GM12872 (cell line): ENCODE data around the gene CDH13.

Experiments
- TF ChIP-seq, protein P1 (sequence below): IDR thresholded peaks from 3 replicates; pipeline ENCODE4 v1.5.1; 2011; ENCODE audit warnings: low read depth, mild to moderate bottlenecking, low read length, moderate library complexity; ENCODE audit not compliant: insufficient read depth

CDH13 gene

DNA sequence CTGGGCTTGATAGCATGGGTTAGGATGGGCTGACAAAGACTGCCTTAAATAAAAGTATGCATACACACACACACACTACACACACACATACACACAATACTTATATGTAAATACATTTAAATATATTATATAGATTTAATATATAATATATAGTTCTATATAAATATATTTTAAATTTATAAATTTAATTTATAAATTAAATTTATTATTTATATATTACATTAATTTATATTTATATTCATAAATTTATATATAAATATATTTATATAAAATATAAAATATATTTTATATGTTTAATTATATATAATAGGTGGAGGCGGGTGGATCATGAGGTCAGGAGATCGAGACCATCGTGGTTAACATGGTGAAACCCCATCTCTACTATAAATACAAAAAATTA lies 83.2 kb downstream of the CDH13 start:
- TF ChIP-seq, protein P1, sequence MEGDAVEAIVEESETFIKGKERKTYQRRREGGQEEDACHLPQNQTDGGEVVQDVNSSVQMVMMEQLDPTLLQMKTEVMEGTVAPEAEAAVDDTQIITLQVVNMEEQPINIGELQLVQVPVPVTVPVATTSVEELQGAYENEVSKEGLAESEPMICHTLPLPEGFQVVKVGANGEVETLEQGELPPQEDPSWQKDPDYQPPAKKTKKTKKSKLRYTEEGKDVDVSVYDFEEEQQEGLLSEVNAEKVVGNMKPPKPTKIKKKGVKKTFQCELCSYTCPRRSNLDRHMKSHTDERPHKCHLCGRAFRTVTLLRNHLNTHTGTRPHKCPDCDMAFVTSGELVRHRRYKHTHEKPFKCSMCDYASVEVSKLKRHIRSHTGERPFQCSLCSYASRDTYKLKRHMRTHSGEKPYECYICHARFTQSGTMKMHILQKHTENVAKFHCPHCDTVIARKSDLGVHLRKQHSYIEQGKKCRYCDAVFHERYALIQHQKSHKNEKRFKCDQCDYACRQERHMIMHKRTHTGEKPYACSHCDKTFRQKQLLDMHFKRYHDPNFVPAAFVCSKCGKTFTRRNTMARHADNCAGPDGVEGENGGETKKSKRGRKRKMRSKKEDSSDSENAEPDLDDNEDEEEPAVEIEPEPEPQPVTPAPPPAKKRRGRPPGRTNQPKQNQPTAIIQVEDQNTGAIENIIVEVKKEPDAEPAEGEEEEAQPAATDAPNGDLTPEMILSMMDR = no peak

DNA sequence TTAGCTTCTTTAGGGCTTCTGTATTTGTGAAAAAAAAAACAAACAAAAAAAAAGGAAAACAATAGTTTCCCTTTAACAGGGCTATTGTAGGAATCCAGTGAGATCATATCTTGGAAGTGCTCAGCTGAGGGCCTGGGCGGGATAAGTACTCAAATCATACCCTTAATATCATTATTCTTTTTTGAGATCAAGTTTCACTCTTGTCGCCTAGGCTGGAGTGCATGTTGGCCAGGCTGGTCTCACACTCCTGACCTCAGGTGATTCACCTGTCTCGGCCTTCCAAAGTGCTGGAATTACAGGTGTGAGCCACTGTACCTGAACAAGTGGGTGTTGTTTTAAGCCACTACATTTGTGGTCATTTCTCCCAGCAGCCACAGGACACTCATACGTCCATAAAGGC lies 87.0 kb downstream of the CDH13 start:
- TF ChIP-seq, protein P1 = no peak

DNA sequence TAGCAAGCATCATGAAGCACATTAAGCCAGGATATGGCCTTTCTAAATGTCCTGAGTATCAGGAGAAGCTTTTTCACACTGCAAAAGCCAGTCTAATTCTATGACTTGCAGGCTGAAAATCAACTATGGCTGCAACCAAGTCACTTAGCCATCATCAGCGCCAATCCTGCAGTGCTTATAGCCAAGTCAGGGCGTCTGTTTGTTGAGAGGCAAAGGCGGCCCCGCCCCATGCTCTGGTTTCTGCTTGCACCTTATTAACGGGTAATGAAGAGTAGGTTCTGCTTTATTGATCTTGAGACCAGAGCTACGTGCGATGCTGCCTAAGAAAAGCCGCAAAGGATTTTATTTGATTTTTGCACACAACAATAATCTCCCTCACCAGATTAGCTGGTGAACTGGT lies 88.4 kb downstream of the CDH13 start:
- TF ChIP-seq, protein P1 = no peak

DNA sequence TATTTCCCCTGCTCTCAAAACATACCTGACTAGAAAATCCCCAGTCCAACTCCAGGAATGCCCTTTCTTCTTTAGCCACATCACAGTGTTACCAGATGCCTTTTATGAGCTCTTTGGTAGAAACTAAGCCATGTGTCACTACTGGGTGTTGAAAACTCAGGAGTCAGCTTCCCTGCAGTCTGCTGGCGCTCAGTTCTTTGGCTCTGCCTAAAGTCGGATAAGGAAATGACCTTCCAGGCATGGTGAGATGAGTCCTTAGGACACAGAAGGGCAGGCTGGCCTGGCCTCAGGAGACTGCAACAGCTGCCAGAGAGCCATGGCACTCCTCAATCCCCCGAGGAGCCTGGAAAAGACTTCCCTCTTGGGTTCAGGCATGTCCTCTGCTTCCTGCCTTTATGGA lies 89.1 kb downstream of the CDH13 start:
- TF ChIP-seq, protein P1 = no peak

DNA sequence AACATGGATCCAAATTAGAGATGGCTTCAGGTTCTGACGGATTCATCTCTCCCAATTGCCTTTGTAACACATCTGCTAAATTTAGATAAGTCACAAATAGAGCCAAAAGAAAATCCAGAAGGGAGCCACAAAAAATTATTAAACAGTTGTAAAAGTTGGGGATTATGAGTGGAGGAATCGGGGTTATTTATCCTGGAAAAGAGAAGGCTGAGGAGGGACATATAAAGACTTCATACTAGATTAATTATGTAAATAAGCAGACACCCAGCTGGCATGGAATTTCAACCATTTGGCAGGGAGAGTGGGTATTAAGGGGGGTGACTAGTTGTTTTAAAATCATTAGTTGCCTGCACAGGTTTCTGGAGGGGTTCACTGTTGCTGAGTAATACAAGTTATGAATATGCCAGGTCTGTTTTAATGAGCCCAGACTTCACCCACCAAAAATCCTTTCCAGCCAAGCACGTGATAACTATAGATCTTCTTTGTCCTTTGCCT lies 89.6 kb downstream of the CDH13 start:
- TF ChIP-seq, protein P1 = no peak

DNA sequence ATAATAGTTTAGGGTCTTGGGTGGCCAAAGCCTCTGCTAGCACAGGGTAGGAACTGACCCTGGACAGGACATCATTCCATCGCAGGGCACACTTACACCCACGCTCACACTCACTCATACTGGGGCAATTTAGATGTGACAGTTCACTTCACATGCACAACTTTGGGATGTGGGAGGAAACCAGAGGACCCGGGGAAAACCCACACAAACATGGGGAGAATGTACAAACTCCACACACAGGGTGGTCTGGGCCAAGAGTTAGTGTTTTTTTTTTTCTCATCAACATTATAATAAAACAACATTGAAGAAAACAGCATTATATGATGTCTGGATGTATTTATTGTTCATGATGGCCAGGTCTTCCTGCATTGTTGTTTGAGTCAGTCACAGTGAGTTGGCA lies 93.6 kb downstream of the CDH13 start:
- TF ChIP-seq, protein P1 = no peak

DNA sequence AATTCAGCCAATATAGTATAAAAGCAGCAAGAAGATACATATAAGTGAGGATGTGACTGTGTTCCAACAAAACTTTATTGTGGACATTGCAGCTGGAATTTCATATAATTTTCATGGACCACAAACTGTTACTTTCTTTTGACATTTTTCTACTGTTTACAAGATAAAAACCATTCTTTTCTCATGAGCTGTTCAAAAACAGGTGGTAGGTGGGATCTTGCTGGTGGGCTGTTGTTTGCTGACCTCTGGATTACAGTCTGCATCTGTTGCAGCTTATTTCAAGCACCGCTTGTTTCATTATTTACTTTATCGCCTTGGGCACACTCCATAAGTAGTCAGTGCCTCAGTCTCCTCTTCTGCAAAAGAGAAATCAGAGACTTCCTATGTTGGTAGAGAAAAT lies 99.5 kb downstream of the CDH13 start:
- TF ChIP-seq, protein P1 = no peak

DNA sequence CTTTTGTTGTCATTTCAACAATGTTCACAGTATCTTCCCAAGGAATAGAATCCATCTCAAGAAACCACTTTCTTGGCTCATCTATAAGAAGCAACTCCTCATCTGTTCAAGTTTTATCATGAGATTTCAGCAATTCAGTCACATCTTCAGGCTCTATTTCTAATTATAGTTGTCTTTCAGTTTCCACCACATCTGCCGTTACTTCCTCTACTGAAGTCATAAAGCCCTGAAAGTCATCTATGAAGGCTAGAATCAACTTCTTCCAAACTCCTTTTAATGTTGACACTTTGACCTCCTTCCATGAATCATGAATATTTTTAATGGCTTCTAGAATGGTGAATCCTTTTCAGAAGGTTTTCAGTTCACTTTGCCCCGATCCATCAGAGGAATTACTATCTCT lies 102.1 kb downstream of the CDH13 start:
- TF ChIP-seq, protein P1 = no peak
